GM19463 (cell line): ENCODE data around the gene SEPTIN10.

Experiments used
- ATAC-seq: cut with Tn5 transposase; IDR thresholded peaks from one replicate; pipeline ENCODE4 v1.9.1; 2021; ENCODE audit warnings: mild to moderate bottlenecking, moderate library complexity; ENCODE audit not compliant: unreplicated experiment

Gene SEPTIN10

DNA sequence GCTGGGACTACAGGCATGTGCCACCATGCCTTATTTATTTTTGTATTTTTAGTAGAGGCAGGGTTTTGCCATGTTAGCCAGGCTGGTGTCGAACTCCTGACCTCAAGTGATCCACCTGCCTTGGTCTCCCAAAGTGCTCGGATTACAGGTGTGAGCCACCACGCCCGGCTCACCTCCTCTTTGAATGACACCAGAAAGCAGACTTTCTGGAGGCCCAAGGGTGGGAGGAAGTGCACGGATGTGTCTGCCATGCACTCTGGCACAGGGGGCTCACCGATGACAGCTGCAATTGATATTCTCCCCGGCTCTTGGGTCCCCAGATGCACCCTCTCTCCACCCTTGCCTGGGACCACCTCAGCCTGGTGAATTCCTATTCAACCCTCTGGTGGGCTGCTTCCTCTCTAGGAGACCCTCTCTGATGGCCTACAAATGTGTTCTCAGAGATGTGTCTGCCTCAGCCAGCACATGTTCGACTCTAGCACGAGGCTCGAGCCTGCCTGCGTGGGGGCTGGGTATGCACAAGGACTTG lies 87.3 kb downstream of the SEPTIN10 start:
- no peak for ATAC-seq

DNA sequence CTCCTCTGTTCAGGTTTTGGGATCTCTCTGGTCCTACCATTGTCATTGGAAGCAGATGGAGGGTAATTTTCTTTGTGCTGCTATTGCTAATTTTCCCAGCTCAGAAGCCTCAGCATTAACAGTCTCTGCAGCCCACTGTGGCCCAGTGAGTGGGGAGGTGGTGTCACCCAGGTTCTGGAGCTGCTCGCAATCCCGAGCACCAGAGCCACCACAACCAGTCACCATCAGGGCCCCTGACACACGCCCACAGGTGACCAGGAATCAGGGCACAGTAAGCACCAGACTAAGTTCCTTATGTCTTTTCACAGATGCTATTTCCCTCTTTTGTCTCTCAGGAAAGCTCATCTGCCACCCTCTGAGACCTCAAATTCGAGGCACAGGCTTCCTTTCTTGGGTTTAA lies 87.9 kb downstream of the SEPTIN10 start:
- no peak for ATAC-seq

DNA sequence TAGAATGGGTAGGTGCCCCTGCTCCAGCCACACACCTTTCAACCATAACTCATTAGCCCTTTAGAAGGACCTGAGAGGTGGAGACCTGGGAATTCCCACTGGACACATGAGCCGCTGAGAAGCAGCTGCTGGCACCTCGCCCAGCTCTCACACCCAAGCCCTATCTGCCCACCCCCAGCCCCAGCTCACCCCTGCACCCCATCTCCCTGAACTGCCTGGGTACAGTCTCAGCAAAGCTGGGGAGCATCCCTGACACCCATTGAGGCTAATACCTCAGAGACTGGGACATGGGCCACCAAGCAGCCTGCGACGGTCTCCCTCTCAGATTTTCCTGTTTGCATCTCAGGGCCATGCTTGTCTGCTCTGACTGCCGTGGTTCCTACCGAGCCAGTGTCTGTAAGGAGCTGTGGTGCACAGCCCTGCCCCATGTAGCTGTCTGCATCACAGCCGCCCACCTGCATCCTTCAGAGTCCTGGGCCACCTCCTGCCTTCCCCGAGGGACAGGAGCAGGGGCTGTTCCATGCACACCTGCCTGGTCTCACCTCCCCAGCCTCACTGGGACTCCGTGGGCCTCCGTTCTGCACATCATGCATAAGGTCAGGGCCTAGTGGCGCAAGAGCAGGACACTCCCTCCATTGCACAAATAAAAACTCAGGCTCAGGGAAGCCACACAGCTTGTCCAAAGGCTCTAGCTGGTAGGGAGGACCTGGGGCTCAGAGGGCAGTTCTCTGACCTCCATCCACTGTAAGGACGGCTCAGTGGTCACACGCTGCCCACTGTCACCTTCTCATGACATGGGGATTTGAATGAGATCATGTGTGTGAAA lies 90.0 kb downstream of the SEPTIN10 start:
- no peak for ATAC-seq

DNA sequence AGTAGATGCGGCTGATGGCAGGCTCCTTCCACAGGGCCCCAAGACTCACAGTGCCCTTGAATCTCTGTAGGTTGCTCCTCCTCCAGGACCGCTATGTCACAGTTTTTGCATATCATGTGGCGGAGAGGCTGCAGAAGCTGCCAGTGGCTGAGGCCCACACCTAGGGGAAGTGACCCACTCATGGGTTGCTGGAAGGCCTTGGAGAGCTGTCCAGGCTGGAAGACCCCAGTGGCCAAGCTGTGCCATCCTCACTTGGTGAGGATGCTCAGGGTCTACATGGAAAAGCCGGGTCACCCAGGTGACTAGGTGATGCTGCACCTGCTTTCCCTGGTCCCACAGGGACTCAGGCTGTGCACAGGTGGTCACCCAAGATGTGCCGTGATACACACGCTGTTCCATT lies 90.6 kb downstream of the SEPTIN10 start:
- ATAC-seq, result no peak

DNA sequence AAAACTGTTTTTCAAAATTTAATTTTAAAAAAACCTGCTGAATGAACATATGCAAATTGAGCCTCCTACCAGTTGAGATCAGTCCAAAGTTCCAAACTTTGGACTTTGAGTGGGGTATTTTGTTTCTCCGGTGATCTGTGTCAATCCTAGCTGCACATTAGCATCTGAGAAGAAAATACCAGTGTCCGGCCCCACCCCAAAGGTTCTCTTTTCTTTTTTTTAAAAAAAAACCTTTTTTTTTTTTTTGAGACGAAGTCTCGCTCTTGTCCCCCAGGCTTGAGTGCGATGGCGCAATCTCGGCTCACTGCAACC lies 91.7 kb downstream of the SEPTIN10 start:
- no peak for ATAC-seq

DNA sequence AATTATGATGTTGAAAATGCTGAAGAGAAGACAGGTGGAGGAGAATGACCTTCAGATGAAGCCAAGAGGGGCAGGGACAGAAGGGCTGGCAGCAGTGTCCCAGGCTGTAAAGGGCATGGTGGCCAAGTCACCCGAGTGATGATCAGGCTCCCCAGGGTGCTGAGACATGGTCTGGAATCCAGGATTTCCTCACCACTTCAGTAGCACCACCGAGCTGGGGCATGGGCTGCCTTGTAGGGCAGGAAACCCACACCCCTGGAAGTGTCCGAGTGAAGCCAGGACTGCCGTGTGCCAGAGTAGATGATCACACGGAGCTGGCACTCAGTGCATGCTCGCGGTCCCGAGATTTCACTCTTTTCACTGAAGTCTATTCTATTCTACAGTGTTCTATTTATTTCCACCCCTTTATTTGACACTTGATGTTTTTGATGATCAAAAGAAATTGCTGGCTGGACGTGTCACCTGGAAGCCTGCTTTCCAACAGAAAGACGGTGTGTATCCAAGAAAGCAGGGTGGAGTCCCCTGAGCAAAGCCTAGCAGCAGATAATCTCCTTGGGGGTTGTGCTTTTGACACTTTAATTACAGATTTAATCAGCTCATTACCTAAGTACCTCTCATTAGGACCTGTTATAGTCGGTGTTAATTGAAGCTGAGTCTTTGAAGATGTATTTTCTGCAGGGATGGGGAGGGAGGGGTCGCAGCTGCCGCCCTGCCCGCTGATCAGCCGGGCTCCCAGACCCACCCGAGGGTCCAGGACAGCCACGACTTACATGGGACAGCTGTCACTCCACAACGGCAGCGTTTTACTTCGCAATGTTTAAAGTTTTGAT lies 92.3 kb downstream of the SEPTIN10 start:
- ATAC-seq, result no peak

DNA sequence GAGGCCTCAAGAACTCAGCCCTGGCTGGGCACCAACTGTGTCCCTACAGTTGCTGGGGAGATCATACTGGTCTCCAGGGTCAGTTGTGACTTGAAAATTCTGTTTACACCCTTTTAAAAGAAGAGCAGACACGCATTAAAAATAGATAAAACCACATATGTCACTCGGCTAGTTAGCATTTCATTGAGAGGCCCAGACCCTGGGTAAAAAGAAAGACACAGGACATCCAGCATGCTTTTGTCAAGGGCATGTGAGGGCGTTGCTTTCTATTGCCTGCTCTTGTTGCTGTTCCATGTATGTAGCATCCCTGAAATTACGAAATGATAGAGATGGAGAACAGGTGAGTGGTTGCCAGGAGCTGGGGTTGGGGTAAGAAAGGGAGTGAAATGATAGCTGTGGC lies 94.3 kb downstream of the SEPTIN10 start:
- no peak for ATAC-seq

DNA sequence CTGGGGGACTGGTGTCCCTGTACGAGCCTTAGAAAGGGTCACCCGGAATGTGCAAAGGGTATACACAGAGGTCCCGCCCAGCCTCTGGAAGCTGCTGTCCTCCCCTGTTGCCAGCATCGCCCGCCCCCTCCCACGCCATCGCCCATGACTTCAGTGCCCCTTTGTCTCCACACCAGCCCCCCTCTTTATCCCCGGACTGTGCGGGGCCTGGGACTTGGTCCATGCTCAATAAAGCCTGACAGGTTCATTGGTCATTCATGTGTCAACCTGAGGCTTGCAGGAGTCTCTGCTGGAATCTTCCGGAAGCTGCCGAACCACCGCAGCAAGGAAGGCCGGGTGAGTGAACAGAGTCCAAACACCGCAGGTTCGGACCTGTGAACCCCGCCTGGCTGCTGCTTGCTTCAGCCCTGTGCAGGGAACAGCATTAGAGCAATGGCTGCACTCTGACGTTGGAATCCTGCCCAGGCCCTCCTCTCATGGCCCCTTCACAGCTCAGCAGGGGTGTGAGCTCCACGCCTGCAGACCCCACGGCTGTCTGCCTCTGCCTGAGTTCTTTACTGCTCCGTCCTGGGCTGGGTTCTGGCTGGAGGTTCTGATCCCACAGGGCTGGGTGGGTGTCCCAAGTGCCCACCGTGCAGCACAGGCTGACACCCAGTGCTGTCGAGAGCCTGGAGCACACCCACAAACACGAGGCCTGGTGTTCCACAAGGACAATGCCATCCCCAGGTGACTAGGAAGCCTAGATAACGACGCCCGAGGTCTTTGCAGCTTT lies 96.5 kb downstream of the SEPTIN10 start:
- ATAC-seq, result no peak

DNA sequence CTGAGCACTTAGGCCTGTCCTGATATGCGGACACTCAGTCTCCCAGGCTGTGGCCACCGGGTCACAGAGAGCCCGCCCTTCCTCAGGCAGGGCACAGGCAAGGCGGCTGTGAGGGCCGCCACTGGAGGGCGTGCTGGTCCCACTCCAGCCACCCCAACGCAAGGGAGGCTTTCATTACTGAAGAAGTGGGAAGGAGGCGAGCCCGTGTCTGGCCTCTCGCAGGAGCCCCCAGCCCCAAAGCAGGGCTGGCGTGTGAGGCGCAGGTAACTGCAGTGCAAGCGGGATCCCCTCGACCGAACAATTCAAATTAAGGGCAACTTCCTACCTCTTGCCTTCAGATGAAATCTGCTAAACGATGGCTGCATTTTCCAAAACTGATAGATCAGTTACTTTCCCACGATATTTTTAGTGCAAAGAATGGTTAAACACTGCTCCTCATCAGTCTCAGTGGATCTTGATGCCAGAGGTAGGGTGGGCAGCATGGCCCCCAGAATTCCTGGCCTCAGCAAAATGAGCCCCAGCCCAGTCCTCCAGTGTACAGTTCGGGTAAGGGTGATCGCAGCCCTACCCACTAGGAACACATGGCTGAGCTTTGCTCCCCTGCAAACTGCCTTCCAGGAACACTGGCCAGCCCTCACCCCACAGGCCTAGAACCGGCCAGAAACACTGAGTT lies 97.2 kb downstream of the SEPTIN10 start:
- no peak for ATAC-seq

DNA sequence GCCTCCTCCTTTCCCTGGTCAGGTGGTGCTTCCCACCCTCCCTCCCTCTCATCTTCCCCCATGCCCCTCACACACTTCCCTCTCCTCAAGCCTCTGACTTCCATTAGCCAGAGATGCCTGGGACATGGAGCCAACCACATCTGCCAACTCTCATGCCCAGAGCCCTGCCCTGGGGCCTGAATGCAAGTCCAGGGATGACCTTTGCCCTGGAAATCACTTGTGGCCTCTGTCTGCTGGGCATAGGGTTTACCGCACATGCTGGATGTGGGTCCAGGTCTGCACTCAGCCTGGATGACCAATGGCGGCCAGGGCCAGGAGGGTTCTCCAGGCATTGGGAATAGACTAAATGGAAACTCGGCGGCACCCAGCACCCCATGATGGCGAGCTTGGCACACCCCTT lies 98.9 kb downstream of the SEPTIN10 start:
- ATAC-seq, result no peak

DNA sequence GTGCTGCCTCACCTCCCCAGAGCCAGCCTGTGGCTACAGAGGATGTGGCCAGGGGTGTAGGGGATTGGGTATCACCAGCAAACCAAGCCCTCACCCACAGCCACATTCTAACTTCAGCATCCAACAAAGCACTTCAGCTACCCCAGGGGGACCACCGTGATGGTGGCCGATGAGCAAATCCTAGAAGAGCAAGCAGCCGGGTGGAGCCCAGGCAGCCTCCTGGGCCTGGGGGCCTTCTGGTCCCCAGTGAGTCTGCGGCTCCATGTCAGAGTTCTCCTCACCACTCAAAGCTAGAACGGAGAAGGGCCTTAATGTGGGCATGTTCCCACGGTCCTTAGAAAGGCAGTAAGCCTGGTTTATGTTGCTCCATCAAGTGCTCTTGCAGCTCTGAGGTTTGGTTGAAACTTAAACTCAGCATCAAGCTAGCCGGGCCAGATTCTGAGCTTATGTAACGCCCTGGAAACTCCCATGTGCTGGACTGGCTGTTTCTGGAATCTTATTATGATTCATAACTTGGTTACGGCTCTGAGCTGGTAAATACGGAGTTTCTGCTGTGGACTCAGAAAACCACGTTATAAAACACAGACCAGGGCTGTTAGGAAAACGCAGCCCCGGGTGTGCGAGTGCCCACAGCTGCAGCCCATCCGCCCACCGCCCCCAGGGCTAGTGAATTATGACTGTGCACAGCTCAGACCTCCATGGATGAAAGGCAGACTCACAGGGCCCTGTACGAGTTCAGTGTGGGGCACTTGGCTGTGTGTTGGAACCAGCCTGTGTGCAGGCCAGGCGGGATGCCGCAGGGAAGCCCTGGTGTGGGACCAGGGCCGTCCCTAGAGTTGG lies 99.8 kb downstream of the SEPTIN10 start:
- ATAC-seq, result peak; percentile 64

DNA sequence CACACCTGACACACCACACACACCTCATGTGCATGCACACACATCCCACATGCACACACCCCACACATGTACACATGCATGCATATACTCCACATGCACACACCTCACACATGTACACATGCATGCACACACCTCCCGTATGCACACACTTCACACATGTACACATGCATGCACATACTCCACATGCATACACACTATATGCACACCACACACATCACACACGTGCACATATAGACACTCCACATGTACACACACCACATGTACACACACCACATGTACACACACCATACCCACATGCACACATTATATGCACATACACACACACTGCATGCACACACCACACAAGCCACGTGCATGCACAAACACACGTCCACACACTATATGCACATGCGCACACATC lies 100.5 kb downstream of the SEPTIN10 start:
- ATAC-seq, result no peak

DNA sequence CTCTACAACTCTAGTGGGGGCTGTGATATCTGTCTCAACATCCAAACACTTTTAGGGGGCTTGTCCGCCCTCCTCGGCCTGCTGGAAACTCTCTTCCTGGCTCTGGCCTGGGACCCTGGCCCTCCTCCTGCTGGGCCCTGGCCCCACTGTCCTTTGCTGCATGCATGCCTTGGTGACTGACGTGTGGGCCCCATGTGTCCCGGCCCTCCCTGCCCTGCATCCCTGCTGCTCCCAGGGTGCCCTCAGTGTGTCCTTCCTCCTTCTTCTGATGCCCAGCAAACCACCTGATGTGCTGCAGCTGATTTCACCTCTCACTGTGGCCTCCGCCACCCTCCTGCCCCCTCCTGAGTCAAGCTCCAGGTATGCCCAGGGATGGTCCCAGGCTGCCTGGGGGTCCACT lies 101.7 kb downstream of the SEPTIN10 start:
- ATAC-seq, result no peak

DNA sequence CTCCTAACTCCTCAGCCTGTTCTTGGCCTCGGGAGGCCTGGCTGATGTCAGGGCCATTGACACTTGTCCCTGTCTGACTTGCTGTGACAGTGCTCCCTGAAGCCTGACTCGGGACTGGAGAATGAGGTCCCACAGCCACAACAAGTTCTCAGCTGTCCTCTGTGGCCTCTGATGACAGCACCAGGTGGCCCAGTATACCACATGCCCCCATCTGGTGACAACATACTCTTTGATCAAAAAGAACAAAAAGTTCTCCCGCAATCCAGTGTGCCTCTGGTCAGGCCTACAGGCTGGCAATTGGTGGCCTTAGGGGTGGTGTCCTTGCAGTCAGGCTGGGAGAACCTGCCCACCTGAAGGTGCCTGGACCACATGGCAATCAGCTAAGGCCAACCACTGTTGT lies 102.6 kb downstream of the SEPTIN10 start:
- no peak for ATAC-seq

DNA sequence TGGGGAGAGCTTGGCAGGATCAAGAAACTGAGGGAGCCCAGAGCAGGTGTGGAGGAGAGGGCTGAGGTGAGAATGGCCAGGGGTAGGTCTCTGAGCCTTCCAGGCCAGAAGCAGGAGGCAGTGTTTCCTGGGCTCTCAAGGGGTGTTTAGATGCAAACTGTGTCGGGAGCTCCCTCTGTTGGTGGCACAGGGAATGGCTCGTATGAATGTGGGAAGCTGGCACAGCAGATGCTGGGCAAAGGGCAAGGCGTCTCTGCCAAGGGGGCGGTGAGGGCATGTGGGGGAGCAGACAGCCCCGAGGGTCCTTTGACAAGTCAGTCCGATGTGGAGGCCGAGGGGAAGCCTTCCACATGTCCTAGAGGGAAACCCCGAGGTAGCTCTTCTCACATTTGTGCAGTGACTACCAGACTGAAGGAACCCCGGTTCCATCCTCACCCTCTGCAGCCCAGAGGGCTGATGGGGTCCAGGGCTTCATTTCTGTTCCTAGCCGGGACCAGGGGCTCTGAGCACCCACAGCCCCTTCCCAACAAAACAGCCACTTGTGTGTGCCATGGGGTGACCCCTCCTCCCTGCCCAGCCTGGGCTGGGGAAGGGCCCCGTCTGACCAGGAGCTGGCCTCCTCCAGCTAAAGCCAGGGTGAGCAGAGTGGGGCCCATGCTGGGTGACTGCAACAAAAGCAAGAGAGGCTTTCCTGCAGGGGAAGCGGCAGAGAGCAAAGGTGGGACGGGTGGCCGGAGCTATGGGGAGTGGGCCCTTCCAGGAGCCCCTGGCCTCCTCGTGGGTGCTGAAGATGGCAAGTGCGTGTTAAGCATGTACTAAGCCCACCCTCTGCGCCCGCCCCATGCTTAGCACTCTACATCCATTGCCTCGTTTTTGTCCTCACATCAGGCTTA lies 103.4 kb downstream of the SEPTIN10 start:
- no peak for ATAC-seq

DNA sequence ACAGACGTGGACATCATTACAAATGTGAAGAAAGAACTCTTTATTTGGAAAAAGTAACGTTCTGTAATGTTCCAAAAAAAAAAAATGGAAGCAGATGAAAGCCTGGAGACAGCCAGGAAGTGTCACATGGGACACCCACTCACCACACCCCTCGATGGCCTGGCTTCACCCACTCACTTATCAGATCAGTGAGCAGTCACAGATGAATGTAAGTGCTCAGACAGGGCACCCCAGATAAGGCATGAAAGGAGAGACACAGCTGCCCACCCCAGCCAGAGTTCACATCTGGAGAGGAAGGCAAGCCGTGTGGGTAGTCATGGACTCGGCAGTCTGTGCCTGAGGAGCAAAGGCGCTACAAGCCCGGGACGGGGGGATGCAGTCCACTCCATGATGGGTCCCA lies 105.2 kb downstream of the SEPTIN10 start:
- ATAC-seq, result no peak

DNA sequence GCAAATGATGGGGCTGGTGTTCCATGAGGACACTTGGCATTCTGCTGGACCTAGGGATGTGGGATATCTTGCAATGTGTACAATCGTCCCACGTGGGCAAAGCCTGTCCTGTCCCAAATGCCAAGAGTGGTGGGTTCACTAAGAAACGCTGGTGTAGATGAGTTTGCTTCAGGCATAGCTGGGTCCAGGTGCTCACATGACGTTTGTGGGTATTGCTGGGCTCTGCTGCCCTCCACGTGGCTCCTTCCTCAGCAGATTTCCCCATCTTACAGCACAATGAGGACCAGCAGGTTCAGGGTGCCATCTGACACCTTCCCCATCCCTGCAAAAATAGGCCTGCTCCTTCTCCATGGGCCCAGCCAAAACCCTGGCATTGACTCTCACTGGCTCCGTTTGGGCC lies 105.9 kb downstream of the SEPTIN10 start:
- ATAC-seq, result no peak

DNA sequence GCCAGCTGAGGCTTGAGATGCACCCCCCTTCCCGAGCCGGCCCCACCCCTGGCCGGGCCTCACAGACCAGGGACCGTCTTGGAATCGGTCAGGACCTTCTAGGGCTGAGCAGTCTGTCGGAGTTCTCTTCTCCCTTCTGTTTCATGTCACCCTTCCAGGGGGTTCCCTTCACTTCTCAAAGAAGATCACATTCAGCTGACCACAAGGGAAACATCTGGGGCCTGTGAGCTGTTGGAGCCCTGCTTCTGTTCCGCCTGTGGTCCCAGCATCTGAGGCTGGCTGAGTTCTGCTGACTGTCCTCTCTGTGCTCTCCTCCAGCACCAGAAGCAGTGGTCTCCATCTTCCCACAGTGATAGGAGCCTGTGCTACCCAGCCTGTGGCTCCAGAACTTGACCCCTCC lies 106.5 kb downstream of the SEPTIN10 start:
- ATAC-seq, result peak; percentile 56

DNA sequence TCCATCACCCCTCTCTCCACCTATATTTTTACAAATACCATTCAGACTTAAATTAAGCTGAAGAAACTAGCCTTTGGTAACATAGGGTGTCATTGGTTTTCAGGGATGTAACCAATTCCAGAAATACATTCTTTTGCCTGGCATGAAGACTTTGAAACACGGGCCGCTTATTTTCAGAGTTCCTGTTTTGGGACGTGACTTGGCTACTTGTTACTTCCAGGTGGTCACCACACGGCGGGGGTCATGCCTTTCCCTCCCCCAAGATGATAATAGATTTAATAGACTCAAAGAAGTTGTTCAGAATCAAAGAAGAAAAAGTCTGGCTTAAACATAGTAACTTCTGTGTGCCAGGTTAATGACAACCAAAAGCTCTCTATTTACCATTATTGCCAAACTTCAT lies 110.6 kb downstream of the SEPTIN10 start:
- ATAC-seq, result no peak
